ENCODE data around the gene RAX.

Gene RAX

DNA sequence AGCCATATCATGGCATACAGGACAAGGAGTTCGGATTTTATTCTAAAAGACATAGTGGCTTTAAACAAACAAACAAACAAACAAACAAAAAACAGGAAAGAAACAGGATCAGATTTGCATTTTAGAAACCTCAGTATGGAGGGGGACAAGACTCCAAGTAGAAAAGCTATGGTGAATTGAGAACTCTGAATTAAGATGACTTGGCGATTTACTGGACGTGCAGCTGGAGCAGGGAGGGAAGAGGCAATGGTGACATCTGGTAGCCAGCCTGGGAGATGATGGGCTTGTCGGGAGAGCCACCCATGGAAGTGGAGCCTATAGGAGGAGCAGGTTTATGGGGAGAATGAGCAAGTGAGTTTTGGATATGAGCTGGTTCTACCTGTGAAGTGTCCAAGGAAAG is 32.0 kb upstream of the RAX start:
- H3K4me2 ChIP-seq (ENCODE audit: low read length) = no peak overlapping the region
- TF ChIP-seq, protein P1, sequence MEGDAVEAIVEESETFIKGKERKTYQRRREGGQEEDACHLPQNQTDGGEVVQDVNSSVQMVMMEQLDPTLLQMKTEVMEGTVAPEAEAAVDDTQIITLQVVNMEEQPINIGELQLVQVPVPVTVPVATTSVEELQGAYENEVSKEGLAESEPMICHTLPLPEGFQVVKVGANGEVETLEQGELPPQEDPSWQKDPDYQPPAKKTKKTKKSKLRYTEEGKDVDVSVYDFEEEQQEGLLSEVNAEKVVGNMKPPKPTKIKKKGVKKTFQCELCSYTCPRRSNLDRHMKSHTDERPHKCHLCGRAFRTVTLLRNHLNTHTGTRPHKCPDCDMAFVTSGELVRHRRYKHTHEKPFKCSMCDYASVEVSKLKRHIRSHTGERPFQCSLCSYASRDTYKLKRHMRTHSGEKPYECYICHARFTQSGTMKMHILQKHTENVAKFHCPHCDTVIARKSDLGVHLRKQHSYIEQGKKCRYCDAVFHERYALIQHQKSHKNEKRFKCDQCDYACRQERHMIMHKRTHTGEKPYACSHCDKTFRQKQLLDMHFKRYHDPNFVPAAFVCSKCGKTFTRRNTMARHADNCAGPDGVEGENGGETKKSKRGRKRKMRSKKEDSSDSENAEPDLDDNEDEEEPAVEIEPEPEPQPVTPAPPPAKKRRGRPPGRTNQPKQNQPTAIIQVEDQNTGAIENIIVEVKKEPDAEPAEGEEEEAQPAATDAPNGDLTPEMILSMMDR (IDR thresholded peaks at IDR 0.05; ENCODE audit: low read depth, low read length, poor library complexity, severe bottlenecking) = no peak
- TF ChIP-seq EZH2phosphoT487 (IDR thresholded peaks at IDR 0.05; ENCODE audit: borderline replicate concordance, low read length) = no peak
- no peaks in the 10 kb centered on the region for H4K20me1 ChIP-seq (ENCODE audit: control insufficient read depth, insufficient read depth, low read depth, low read length)
- no peak overlapping the region for H3K4me3 ChIP-seq (ENCODE audit: low read length)
- H3F3A ChIP-seq (ENCODE audit: control insufficient read depth, insufficient read depth) = no peaks in the 10 kb centered on the region
- no peaks in the 10 kb centered on the region for H3K36me3 ChIP-seq (ENCODE audit: control insufficient read depth, low read length)
- no peaks in the 10 kb centered on the region for H3K9me3 ChIP-seq (ENCODE audit: control insufficient read depth, insufficient read depth, low read length)
- no peak overlapping the region for H3K27ac ChIP-seq (ENCODE audit: low read depth, low read length)
- H3K9me2 ChIP-seq (replicated peaks; ENCODE audit: control insufficient read depth, low read length) = no peaks in the 10 kb centered on the region
- H3K27me3 ChIP-seq (ENCODE audit: control insufficient read depth, low read length) = peaks cover 38% of the 10 kb centered on the region
- no peaks in the 10 kb centered on the region for H3K4me1 ChIP-seq (ENCODE audit: control insufficient read depth, low read length)
- H3K79me2 ChIP-seq (ENCODE audit: control insufficient read depth, low read length) = no peaks in the 10 kb centered on the region

DNA sequence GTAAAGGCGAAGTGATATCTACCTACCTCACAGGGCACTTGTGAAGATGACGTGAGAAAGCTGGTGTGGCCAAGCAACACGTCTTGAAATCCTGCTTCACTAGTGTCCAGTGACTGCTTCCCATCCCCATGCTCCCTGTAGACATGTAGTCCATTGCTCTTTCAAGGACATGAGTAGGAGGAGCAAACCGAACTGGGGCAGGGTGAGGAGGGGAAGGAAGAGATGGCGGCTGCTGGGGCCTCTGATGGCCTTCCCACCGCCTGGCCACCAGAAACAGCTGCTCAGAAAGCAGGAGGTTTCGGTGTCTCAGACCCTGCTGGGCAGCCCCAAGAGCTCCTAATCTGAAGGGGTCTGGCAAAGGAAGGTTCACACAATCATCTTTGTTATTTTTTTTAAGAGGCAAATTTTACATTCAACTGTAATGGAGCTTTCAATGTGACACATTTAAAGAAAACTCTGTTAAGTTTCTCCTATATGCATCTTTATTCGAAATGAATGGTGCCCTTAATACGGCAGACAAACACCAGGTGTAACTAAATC is 30.5 kb upstream of the RAX start:
- H3K27ac ChIP-seq (ENCODE audit: low read depth, low read length) = no peak overlapping the region
- H3K79me2 ChIP-seq (ENCODE audit: control insufficient read depth, low read length) = no peaks in the 10 kb centered on the region
- no peak overlapping the region for H3K4me3 ChIP-seq (ENCODE audit: low read length)

GRCh38 chr18:59303006-59303405 is 29.8 kb upstream of the RAX start:
- Histone ChIP-seq H3K9me2 (replicated peaks; ENCODE audit: control insufficient read depth, low read length) (no peaks in the 10 kb centered on the region), H3K4me1 (ENCODE audit: control insufficient read depth, low read length) (no peaks in the 10 kb centered on the region), H3K36me3 (ENCODE audit: control insufficient read depth, low read length) (no peaks in the 10 kb centered on the region), H4K20me1 (ENCODE audit: control insufficient read depth, insufficient read depth, low read depth, low read length) (no peaks in the 10 kb centered on the region), H3K79me2 (ENCODE audit: control insufficient read depth, low read length) (no peaks in the 10 kb centered on the region), H3K9me3 (ENCODE audit: control insufficient read depth, insufficient read depth, low read length) (no peaks in the 10 kb centered on the region), H3K4me2 (ENCODE audit: low read length) (no peak overlapping the region), H3K27me3 (ENCODE audit: control insufficient read depth, low read length) (peaks cover 31% of the 10 kb centered on the region), H3K27ac (ENCODE audit: low read depth, low read length) (no peak overlapping the region), H3F3A (ENCODE audit: control insufficient read depth, insufficient read depth) (no peaks in the 10 kb centered on the region), H3K4me3 (ENCODE audit: low read length) (no peak overlapping the region)
- no peak for TF ChIP-seq EZH2phosphoT487 (IDR thresholded peaks at IDR 0.05; ENCODE audit: borderline replicate concordance, low read length)
- TF ChIP-seq, protein P1 (IDR thresholded peaks at IDR 0.05; ENCODE audit: low read depth, low read length, poor library complexity, severe bottlenecking) = no peak

More for the DNA sequence above, 30.5 kb upstream of the RAX start:
- no peak overlapping the region for H3K4me2 ChIP-seq (ENCODE audit: low read length)
- TF ChIP-seq, protein P1 (IDR thresholded peaks at IDR 0.05; ENCODE audit: low read depth, low read length, poor library complexity, severe bottlenecking) = no peak
- no peak for TF ChIP-seq EZH2phosphoT487 (IDR thresholded peaks at IDR 0.05; ENCODE audit: borderline replicate concordance, low read length)
- H3K27me3 ChIP-seq (ENCODE audit: control insufficient read depth, low read length) = peaks cover 33% of the 10 kb centered on the region
- no peaks in the 10 kb centered on the region for H3K4me1 ChIP-seq (ENCODE audit: control insufficient read depth, low read length)
- H4K20me1 ChIP-seq (ENCODE audit: control insufficient read depth, insufficient read depth, low read depth, low read length) = no peaks in the 10 kb centered on the region
- H3K9me2 ChIP-seq (replicated peaks; ENCODE audit: control insufficient read depth, low read length) = no peaks in the 10 kb centered on the region
- H3K36me3 ChIP-seq (ENCODE audit: control insufficient read depth, low read length) = no peaks in the 10 kb centered on the region
- H3K9me3 ChIP-seq (ENCODE audit: control insufficient read depth, insufficient read depth, low read length) = no peaks in the 10 kb centered on the region
- no peaks in the 10 kb centered on the region for H3F3A ChIP-seq (ENCODE audit: control insufficient read depth, insufficient read depth)

All from DOHH2 (cell line).